ENCODE data around the gene CREBRF.

DNA sequence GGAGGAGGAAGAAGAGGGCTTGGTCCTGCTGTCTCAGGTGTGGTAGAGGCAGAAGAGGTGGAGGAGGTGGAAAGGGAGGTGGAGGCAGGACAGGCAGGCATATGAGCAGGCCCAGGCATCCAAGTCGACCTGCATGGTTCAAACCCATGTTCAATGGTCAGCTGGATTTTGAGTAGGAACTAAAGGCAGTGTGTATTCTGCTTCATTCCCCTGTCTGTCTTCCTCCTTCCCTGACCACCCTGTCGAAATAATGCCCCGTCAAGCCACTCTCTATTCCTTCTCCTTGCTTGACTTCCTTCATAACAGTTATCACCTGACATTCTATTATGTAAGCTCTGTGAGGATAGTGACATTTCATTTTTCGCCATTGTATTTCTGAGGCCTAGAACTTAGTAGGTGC is 37.8 kb upstream of the CREBRF start:
- TF ChIP-seq, protein P1, sequence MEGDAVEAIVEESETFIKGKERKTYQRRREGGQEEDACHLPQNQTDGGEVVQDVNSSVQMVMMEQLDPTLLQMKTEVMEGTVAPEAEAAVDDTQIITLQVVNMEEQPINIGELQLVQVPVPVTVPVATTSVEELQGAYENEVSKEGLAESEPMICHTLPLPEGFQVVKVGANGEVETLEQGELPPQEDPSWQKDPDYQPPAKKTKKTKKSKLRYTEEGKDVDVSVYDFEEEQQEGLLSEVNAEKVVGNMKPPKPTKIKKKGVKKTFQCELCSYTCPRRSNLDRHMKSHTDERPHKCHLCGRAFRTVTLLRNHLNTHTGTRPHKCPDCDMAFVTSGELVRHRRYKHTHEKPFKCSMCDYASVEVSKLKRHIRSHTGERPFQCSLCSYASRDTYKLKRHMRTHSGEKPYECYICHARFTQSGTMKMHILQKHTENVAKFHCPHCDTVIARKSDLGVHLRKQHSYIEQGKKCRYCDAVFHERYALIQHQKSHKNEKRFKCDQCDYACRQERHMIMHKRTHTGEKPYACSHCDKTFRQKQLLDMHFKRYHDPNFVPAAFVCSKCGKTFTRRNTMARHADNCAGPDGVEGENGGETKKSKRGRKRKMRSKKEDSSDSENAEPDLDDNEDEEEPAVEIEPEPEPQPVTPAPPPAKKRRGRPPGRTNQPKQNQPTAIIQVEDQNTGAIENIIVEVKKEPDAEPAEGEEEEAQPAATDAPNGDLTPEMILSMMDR (IDR thresholded peaks at IDR 0.05) = no peak
- no peak for TF ChIP-seq POLR2A (IDR thresholded peaks at IDR 0.05)
